ENCODE data around the gene FNDC1.

DNA sequence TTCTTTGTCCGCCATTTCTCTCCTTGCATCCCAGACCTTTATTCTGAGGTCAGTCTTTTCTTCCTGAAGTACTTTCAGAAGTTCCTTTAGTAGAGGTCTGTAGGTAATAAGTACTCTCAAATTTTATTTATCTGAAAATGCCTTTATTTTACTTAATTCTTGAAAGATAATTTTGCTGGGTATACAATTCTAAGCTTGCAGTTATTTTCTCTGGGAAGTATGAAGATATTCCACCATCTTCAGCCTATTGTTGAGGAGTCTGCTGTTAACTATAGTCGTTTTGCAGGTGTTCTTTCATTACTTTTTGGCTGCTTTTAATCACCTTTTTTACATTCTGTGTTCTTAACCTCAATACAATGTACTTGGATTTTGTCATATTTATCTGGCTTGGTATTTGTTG, 13.5 kb upstream of the FNDC1 start:
- no peak for TF ChIP-seq POLR2A (IDR thresholded peaks at IDR 0.05)
- TF ChIP-seq CTCF (IDR thresholded peaks at IDR 0.05) = no peak

Measured in heart left ventricle (tissue), 13 donors.